NCI-H774 (cell line): ENCODE data around the gene TTC29.

ENCODE experiments used
- DNase-seq: peaks from one replicate; lab custom pipeline; 2025; lab: John Stamatoyannopoulos, UW

The TTC29 gene, protein sequence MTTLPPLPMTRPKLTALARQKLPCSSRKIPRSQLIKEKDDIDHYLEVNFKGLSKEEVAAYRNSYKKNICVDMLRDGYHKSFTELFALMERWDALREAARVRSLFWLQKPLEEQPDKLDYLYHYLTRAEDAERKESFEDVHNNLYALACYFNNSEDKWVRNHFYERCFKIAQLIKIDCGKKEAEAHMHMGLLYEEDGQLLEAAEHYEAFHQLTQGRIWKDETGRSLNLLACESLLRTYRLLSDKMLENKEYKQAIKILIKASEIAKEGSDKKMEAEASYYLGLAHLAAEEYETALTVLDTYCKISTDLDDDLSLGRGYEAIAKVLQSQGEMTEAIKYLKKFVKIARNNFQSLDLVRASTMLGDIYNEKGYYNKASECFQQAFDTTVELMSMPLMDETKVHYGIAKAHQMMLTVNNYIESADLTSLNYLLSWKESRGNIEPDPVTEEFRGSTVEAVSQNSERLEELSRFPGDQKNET

DNA sequence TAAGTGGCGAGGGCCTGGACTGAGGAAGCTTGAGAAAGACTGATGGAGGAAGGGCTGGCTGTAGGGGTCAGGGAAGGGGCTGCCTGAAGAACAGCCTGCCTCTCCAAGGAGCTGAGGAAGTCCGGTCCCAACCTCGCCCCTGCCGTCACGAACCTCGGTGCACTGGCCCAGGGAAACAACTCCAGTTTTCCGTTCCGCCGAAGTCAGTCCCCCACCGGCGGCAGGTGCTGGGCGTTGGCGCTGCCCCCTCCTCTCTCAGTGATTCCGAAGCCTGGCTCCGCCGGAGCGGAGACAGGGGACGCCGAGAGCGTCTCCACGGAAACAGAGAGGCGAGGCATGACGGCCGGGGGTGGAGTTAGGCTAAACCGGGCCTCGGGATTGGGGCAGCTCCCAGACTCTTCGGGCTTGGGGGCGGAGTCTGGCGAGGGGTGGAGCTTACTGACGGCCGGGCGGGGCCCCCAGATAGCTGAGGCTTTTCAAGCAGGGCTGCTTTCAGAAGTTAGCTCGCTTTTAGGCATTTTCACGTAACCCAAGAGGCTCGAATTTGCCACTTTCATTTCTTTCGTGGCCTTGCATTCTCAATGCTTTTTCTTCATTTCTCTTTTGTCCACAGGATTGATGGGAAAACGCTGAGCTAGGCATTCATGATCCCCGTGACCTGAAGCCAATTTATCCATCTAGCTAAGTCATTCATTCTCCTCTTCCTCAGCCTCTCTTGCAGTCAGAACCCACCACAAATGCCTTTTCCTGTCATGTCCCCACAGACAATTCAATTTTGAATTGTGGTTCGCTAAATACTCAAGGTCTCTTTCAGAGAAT is at the start of gene TTC29:
Gene TTC29, minus strand, starts transcription at position 309 of the 819 bp plus-strand sequence. CDS start 5,969 bp downstream, outside the sequence.
- DNase-seq, result peak; percentile 73

DNA sequence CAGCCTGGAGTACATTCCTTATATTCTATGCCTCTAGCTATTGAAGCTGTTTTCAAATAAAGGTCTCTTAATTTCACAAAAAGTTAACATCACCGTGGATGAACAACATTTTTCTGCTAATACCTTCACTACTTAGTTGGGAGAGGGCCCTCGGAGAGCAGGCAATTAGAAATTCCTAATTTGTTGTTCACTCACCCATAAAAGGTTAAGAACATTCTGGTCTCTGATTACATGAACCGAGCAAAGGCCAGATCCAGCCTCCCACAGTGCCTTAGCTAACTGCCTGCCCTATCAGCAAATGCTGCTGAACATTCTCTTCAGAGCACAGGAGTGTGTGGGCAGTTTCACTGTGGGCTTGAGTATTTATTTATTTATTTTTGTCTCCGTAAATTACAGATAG is 36.0 kb upstream of the TTC29 start:
- DNase-seq, result no peak

DNA sequence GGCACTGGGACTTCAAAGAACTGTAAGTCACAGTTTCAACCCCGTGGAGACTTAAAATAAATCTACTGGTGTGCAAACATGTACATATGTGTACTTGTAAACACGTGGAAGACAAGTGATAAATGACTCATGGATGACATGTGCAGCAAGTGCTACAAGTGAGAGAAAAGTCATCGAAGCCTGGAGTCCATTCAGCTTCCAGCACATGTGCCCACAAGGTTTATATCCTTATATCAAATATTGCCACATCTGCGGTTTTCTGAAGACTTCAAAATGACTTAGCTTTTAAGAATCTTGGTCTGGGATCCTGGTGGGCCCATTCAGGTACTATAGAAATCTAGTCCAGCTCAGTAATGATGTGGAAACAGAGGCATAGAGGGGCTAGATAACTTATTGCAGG is 33.0 kb upstream of the TTC29 start:
- no peak for DNase-seq

DNA sequence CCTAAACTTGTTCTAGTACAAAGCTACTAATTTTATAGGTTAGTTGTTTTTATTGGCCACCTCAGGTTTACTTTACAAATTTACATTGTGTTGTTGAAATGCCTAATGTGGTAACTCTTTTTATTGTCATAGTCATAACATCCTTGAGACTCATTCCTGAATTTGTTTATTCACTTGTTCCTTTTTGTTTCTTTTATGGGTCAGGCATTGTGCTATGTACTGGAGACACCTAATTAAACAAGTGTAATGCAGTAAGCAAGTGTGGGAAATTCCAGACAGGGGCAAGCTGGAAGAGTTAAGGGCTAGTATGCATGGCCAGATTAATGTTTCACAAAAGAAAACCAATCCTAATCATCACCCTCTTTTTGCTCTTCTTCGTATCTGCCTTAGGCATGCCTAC is 30.5 kb upstream of the TTC29 start:
- no peak for DNase-seq

DNA sequence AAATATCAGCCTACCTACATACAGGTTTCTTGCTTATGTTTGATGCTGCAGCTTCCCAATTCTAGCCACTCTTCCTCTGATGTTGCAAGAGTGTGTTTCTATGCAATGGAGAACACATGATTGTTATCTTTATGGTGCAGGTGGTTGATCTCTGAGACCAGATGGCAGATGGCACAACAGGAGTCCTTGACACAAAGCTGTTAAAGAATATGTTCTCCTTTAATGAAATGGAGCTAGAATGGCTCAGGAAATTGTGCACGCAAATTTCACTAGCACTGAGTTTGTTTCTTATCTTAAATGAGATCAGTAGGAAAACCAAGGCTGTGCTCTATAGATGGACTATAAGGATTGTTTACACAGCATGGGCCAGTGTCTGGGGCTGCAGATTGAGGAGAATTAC is 29.9 kb upstream of the TTC29 start:
- DNase-seq, result no peak

DNA sequence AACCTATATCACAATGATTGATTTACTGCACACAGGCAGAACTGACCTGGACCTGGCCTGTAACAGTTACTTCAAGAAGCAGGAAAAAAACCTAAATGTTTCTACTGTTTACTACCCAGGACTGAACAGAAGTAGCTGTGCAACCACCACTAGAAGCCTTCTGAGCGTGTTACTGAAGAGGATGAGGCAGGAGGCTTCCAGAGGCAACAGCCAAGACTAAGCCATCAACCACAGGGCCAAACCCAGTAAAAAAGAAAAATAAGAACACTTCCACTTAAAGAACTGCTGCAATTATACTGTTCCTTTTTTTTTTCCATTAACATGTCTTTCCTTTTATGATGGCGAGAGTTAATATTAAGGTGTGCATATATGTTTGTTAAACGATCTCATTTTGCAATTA is 29.4 kb upstream of the TTC29 start:
- no peak for DNase-seq

DNA sequence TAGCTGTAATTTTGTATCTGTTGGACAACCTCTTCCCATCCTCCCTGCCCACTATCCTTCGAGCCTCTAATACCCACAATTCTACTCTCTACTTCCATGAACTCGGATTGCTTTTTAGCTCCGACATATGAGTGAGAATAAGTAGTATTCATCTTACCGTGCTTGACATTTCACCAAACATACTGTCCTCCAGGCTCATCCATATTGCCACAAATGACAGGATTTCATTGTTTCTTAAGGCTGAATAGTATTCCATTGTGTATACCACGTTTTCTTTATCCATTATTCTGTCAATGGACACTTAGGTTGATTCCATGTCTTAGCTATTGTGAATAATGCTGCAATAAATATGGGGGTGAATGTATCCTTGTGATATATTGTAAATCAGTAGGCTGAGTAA is 26.4 kb upstream of the TTC29 start:
- DNase-seq, result no peak

DNA sequence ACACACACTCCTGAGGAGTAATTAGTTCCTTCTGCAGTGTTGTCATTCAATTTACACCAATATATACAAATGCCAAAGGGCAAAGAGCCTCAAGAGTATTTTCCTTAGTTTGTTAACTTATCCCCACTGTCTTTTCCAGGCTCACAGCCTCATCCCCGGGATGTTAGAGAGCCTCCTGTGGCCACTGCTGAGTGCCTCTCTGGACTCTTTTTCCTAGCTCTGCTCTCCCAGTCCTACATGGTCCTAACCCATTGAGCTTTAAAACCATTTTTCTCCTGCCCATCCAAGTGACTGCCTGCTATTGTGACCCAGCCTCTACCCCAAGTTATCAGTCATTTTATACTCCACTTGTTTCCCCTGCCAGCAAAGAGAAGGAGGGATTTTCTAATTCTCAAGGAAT is 23.5 kb upstream of the TTC29 start:
- no peak for DNase-seq

DNA sequence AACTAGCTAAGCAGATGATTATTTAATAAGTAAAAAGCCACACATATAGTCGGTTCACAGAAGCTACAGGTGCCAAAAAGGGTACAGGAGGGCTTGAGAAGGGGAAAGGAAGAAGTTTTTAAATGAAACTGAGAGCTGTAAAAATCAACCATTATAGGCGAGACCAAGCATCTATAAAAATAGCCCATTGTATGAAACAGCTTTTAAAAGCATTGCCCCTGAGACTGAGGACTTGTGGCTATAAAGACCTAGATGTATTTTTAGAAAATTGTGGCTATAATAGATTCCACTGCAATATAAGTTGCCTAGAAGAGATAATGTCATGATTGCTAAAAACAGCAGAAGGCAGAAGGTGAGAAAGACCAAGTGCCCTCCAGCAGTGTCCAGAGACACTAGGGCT is 15.0 kb upstream of the TTC29 start:
- no peak for DNase-seq

DNA sequence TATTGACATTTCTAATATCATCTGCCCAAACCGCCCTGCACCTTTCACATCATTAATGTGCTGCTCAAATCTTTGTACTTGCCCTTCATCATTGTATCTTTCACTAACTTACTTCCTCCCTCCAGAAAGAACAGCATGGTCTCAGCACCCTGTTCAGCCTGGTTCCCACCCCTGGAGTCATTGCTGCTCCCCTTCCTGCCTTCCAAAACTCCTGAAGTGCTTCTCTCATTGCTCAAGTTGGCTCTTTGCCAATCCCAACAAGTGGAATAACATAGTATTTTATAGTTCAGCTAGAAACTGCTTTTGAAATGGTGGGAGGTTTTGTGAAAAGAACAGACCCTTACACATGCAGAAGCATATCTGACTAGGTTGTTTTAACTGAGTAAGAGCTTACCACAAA is 14.0 kb upstream of the TTC29 start:
- DNase-seq, result no peak

DNA sequence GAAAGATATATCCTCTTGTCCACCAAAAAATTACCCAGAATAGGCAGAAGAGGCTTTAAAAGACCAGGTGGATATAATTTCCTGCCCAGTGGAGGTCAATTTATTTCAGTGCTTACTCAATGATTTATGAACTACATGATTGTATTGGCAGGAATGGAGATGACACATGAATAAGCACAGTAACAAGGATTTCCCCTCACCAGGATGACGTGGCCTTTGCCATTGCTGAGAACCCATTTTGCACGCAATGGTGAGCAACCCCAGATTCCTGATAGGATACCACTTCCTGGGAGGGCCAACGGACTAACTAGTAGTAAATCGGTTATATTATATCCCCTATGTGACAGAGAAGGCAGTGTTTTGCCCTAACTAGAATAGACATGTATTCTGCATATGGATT is 11.6 kb upstream of the TTC29 start:
- no peak for DNase-seq

DNA sequence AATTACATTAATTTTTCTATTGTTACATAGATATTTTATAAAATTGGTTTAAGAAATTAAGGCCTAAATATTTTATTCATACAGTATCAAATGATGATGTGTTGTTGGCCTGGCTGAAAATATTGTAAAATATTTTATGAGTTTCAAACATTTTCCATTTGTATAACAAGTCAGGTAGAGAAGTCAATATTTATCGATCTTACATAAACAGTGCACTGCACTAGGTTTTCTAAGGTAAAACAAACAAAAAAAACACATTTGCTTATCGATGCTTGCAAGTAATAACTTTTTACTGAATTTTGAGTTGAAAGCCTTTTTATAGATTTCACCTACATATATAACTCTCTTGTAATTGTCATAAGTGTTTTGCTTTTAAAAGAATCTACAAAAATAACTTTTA is 7.2 kb upstream of the TTC29 start:
- DNase-seq, result no peak

DNA sequence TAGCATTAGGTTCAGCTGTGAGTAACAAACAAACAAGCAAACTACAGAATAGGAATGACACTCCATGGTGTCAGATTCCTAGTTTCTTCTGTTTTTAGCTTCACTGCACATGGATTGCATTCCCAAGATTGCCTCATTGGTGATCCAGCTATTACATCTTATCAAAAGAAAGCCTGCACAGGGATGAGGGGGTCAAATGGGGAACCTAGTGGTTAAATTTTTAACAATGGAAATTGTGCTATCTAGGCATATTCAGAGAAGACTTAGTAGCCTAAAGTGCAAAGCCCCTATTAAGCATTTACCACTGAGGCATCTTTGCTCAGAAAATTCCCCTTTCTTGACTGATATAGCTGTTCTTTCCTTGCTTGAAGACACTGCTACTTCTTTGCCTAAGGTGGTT is 3.9 kb upstream of the TTC29 start:
- DNase-seq, result no peak

DNA sequence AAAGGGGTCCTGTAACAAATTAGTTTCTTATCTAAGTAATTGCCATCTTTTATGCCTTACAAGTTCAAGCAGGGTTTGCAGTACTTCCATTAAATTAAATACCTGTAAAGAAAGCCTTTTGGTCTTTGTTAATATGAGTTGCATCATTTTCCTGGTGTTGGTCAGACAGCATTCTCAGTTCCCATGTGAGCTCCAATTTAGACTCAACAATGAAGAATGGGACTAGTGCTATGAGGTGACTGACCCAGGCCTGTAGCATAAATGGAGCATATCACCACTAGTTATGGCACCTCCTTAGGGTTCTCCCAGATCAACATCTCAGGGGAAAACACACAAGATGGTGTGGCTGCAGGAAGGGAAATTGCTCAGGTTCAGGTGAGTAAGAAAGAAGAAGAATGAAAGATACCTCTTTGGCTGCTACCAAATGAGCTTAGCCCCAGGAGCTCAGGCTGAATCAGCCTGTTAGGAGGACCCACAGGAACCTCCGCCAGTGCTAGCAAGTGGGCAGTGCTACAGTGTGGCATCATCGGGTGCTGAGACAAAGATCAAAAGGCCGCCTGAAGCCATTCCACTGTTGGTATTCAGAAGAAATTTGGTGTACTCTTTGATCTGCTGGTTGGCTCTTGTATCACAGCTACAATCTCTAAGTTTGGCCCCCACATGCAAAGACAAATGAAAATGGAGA is 1.8 kb downstream of the TTC29 start:
- DNase-seq, result no peak

DNA sequence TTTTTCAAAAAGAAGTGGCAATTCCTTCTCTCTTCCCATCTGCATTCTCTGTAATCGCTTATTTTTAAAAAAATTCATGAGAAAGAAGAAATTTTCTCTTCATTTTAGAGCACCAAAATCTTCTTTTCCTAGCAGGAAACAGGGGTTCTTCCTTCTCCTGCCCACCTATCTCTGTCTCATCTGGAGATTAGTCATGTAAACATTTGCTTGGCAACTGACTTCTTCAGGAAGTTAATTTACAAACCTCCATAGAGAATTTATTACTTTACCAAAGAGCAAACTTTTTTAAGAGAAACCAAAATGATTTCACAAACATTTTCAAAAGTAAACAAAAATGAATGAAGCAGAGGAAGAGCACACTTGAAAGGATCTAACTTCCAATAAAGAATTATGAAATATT is 13.5 kb downstream of the TTC29 start:
- DNase-seq, result no peak

DNA sequence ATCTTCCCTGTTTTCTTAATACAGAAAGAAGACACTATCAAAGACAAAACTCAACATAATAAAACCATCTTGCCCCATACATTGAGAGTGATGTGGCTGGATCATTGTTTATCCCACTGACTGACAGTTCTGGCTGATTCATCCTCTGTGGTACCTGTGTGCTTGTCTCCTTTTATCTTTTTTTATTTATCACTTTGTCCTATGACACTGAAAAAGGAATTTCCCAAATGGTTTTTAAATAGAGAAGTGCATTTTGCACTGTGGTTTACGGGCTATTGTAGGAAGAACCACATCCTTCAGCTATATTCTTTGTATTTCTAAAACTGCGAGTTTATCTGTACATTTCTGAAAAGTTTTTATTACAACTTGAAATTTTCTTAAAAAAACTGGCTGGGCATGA is 15.0 kb downstream of the TTC29 start:
- no peak for DNase-seq

DNA sequence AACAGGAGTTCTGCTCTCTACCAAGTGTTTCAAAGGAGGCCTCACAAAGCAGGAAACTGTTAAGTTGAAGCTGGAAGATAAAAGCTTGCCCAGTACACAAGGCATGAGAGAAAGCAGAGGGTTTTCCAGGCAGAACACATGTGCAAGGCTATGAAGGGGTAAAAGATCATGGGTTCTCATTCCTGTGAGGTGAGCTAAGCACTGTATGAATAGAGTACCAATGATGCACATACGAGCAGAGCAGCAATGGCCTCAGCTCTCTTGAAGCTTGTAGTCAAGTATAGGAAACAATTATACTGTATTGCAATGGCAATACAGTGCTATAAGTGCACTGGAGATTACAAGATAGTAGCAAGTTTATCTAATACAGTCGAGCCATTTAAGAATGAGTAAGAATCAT is 18.0 kb downstream of the TTC29 start:
- DNase-seq, result no peak

DNA sequence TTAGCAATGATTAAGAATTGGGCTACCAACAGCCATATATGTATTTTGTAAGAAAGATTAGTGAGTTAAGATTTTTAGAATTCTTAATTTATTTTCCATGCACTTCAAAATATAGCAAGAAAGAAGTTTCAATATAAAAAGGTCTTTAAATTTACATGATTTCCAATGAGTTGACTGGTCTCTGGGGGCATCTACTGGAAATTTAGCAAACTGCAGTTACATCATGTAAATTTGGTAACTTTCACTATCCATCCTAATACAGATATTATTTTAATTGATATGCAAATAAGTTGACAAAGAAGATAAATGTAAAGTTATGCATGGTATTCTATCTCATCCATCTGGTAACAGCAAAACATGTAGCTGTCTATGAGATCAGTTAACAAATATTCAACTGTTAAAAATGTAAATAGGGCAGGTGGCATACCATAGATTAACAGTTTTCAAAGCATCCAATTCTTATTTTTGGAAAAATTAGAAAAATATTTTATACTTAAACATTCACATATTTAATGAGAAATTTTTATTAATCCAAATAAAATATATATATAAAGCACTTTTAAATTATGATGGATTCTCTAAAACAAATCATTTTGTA is 29.1 kb downstream of the TTC29 start:
- no peak for DNase-seq

DNA sequence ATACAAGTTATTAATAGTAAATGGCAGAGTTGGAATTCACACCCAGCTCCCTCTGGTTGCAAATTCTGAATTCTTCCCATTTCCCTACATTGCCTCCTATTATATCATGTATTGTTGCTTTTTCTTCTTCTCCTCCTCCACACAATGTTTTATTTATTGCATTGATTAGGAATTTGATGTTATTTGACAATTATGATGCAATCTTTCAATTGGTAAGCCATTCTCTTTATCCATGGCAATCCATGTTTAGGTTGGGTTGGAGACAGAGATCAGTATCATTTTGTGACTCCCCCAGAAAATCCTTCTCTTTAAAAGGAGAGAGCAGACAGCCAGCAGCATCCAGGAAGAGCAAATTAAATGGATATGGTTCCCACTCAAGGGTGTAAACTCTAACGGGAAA is 30.5 kb downstream of the TTC29 start:
- DNase-seq, result no peak

DNA sequence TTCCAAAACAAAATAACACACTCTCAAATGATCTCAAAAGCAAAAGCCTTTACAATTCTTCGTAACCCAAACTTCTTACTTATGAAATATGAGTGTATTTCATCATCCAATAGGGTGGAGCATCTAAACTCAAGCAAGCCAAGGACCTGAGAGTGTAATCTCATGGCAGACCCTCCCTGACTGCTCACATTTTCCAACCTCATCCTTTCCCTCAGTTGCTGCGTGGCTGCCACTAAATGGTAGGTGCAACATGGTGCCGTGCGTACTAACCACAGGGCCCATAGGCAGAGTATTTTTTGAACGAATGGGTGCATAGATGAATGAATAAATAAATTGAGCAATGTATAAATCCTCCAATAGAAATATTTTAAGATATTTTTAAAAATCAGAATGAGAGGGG is 45.4 kb downstream of the TTC29 start:
- no peak for DNase-seq

DNA sequence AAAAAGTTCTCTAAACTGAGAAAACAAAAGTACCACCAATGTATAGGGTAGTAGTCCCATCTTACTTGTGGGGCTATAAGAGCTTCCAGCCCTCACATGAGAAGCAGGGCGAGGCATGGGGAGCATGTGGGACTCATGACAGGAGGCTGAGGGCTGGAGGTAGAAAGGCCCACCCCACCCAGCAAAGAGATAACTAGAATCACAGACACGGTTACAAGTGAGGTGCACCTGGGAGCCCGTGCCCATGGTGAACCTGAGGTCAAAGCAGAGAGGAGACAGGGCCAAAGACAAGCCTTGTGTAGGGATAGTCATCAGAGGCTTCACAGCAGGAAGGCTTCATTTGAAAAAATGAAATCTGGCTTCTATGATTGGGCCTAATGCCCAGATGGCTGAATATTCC is 55.4 kb downstream of the TTC29 start:
- no peak for DNase-seq

DNA sequence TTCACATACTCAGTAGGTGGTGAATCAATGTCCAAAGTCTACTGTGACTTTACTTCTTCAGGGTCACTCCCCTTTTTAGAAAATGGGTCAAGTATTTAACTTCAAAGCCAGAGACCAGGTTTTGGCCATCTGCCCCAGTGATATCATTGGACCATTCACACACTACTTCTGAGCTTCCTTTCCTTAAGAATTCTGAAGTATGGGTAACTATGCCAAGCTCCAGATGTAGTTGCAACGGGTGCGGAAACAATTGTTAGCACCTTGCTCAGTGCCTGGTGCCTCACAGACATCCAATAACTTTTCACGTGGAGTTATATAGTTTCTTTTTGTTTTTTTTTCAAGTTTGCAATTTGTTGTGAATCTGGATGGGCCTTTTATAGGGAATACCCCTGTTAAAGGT is 62.6 kb downstream of the TTC29 start:
- DNase-seq, result no peak
